ENCODE results near the gene DLG2. TPM values are rescaled to one million over a fixed set of nuclear protein-coding genes. Genes with fewer than 3 reads are reported as not detected.

Gene DLG2
- total and polyA plus RNA-seq, 2 donors (not counting 3 experiments of a cell fraction or from before 2014, with no cell fraction given), result 0.15 to 1.1 TPM

DNA sequence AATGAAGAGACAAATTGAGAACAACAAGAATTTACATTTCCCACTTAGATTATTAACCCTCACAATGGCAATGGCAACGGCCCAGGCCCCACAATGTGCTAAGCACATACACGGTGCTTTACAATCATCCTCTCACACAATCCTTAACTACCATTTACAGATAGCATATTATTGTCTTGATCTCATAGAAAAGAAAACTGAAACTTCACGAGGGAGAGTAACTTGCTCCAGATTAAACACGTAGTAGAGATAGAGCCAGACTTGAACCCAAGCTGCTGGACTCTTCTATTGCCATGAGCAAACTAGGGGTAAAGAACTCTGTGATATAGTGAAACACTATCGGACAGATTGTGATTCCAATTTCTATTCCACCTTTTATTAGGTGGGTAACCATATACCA lies 665.1 kb downstream of the DLG2 start:
- H3K4me2 ChIP-seq (ENCODE audit: insufficient read depth, low read length), result no peak overlapping the region
- intact Hi-C loops (cut with micrococcal nuclease), result no loop called here
- TF ChIP-seq, protein P1, sequence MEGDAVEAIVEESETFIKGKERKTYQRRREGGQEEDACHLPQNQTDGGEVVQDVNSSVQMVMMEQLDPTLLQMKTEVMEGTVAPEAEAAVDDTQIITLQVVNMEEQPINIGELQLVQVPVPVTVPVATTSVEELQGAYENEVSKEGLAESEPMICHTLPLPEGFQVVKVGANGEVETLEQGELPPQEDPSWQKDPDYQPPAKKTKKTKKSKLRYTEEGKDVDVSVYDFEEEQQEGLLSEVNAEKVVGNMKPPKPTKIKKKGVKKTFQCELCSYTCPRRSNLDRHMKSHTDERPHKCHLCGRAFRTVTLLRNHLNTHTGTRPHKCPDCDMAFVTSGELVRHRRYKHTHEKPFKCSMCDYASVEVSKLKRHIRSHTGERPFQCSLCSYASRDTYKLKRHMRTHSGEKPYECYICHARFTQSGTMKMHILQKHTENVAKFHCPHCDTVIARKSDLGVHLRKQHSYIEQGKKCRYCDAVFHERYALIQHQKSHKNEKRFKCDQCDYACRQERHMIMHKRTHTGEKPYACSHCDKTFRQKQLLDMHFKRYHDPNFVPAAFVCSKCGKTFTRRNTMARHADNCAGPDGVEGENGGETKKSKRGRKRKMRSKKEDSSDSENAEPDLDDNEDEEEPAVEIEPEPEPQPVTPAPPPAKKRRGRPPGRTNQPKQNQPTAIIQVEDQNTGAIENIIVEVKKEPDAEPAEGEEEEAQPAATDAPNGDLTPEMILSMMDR (IDR thresholded peaks at IDR 0.05; ENCODE audit: extremely low read depth in 1 of 2, insufficient read depth in 1 of 2, low read depth in 1 of 2, low read length in 2 of 2), result no peak
- no peak for TF ChIP-seq EZH2 (IDR thresholded peaks at IDR 0.05; ENCODE audit: borderline replicate concordance, low read depth, low read length, severe bottlenecking)
- TF ChIP-seq POLR2AphosphoS5 (IDR thresholded peaks at IDR 0.05; ENCODE audit: insufficient read depth, low read depth, low read length), result no peak
- no peak overlapping the region for H3K27ac ChIP-seq (ENCODE audit: insufficient read depth, low read depth, low read length)
- no peak overlapping the region for H3K9ac ChIP-seq (replicated peaks; ENCODE audit: extremely low read depth, insufficient read depth, low read length)
- no peaks in the 10 kb centered on the region for H4K20me1 ChIP-seq (replicated peaks; ENCODE audit: control insufficient read depth, extremely low read depth, insufficient read depth, low read length)
- H3K79me2 ChIP-seq (ENCODE audit: control insufficient read depth, insufficient read depth, low read length), result no peaks in the 10 kb centered on the region
- no TSS peak for BruUV-seq (replicated peaks)
- no peak overlapping the region for H2AFZ ChIP-seq (ENCODE audit: low read depth, low read length)
- CTCF ChIA-PET, result no interaction called here
- H3K4me3 ChIP-seq (replicated peaks in 1 of 3; ENCODE audit: insufficient read depth in 1 of 3, low read depth in 1 of 3, low read length in 3 of 3), result no peak overlapping the region
- H3K9me1 ChIP-seq (replicated peaks; ENCODE audit: control insufficient read depth, extremely low read depth, insufficient read depth, low read length), result no peaks in the 10 kb centered on the region
- peaks cover 2% of the 10 kb centered on the region for H3K9me3 ChIP-seq (replicated peaks; ENCODE audit: control insufficient read depth, insufficient read depth, low read length)
- H3K27me3 ChIP-seq (ENCODE audit: control insufficient read depth in 2 of 2, insufficient read depth in 2 of 2, low read length in 2 of 2), result no peaks in the 10 kb centered on the region
- H3K4me1 ChIP-seq (ENCODE audit: control insufficient read depth, extremely low read depth, insufficient read depth, low read length), result no peaks in the 10 kb centered on the region
- H3K36me3 ChIP-seq (ENCODE audit: control insufficient read depth in 2 of 2, extremely low read depth in 1 of 2, insufficient read depth in 2 of 2, low read length in 2 of 2), result no peaks in the 10 kb centered on the region
- dilution Hi-C loops (cut with MboI; ENCODE audit: extremely low pct_ligation_motif_present, low sequenced_read_pairs), result no loop called here
- DNase-seq (ENCODE audit: low read depth, low spot score), result no peak
- POLR2A ChIA-PET, result no interaction called here
- no peak for FAIRE-seq

DNA sequence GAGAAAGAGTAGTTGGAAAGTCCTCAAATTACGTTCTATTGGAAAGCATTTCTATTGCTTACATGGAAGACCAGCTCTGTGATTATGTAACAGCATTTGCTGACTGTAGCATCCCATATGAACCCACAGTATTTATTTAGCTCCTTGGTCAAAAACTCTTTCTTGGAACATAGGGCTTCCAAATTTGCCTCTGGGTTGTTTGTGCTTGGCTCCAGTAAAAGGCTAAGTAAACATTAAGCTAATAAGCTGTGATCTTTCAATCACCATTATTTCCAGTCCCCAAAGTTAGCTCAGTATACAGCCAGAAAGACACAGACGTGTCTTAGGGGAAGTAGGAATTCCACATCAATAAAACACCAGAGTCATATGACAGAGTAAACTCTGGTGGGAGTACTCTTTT lies 668.8 kb downstream of the DLG2 start:
- FAIRE-seq (no peak), DNase-seq (ENCODE audit: low read depth, low spot score) (no peak)
- no peak overlapping the region for H3K27ac ChIP-seq (ENCODE audit: insufficient read depth, low read depth, low read length)
- ChIA-PET POLR2A (no interaction called here), CTCF (no interaction called here)
- BruUV-seq (replicated peaks), result no TSS peak
- TF ChIP-seq EZH2 (IDR thresholded peaks at IDR 0.05; ENCODE audit: borderline replicate concordance, low read depth, low read length, severe bottlenecking), result no peak
- TF ChIP-seq, protein P1 (IDR thresholded peaks at IDR 0.05; ENCODE audit: extremely low read depth in 1 of 2, insufficient read depth in 1 of 2, low read depth in 1 of 2, low read length in 2 of 2), result no peak
- no peak for TF ChIP-seq POLR2A (IDR thresholded peaks at IDR 0.05; ENCODE audit: low read depth, low read length)
- no peak for TF ChIP-seq POLR2AphosphoS5 (IDR thresholded peaks at IDR 0.05; ENCODE audit: insufficient read depth, low read depth, low read length)
- no peaks in the 10 kb centered on the region for H3K79me2 ChIP-seq (ENCODE audit: control insufficient read depth, insufficient read depth, low read length)
- no peaks in the 10 kb centered on the region for H3K9me1 ChIP-seq (replicated peaks; ENCODE audit: control insufficient read depth, extremely low read depth, insufficient read depth, low read length)
- no peaks in the 10 kb centered on the region for H3K36me3 ChIP-seq (ENCODE audit: control insufficient read depth in 2 of 2, extremely low read depth in 1 of 2, insufficient read depth in 2 of 2, low read length in 2 of 2)
- no peak overlapping the region for H2AFZ ChIP-seq (ENCODE audit: low read depth, low read length)
- H3K4me2 ChIP-seq (ENCODE audit: insufficient read depth, low read length), result no peak overlapping the region
- no peak overlapping the region for H3K4me3 ChIP-seq (replicated peaks in 1 of 3; ENCODE audit: insufficient read depth in 1 of 3, low read depth in 1 of 3, low read length in 3 of 3)
- H3K4me1 ChIP-seq (ENCODE audit: control insufficient read depth, extremely low read depth, insufficient read depth, low read length), result no peaks in the 10 kb centered on the region
- no peak overlapping the region for H3K9ac ChIP-seq (replicated peaks; ENCODE audit: extremely low read depth, insufficient read depth, low read length)
- dilution Hi-C loops (cut with MboI; ENCODE audit: extremely low pct_ligation_motif_present, low sequenced_read_pairs) (no loop called here), intact Hi-C loops (cut with micrococcal nuclease) (no loop called here)
- H3K27me3 ChIP-seq (ENCODE audit: control insufficient read depth in 2 of 2, insufficient read depth in 2 of 2, low read length in 2 of 2), result no peaks in the 10 kb centered on the region
- no peaks in the 10 kb centered on the region for H4K20me1 ChIP-seq (replicated peaks; ENCODE audit: control insufficient read depth, extremely low read depth, insufficient read depth, low read length)
- H3K9me3 ChIP-seq (replicated peaks; ENCODE audit: control insufficient read depth, insufficient read depth, low read length), result no peaks in the 10 kb centered on the region
